K562 (cell line): Measurements from ENCODE around the gene VEGFC. TPM values are rescaled to one million over a fixed set of nuclear protein-coding genes. Genes with fewer than 3 reads are reported as not detected.

ENCODE experiments used
- HBP1 ChIP-seq: fragments of 450-650 bp; formaldehyde crosslinking; IDR thresholded peaks from 2 replicates; pipeline ENCODE4 v1.4.0; 2022; ENCODE audit warnings: missing genetic modification characterization
- MTA1 ChIP-seq: fragments of 450-650 bp; IDR thresholded peaks from 2 replicates; pipeline ENCODE4 v1.6.1; 2017; ENCODE audit warnings: borderline replicate concordance
- SMAD3 ChIP-seq: fragments of 450-650 bp; formaldehyde crosslinking; conservative IDR thresholded peaks from 2 replicates; pipeline ENCODE4 v1.4.0; 2020; ENCODE audit warnings: mild to moderate bottlenecking
- ZBTB11 ChIP-seq, 3 experiments: fragments of 200-800 bp in 1 of 3; fragments of 250-450 bp in 1 of 3; fragments of 450-650 bp in 1 of 3; sonication (Bioruptor Pico) in 1 of 3; sonication (Bioruptor generic) in 1 of 3; formaldehyde crosslinking in 1 of 3; IDR thresholded peaks; 2 replicates each; pipeline versions ENCODE4 v1.6.1 to v1.8.0; 2016 to 2022; ENCODE audit warnings: mild to moderate bottlenecking in 2 of 3, missing genetic modification characterization in 2 of 3, missing compliant biosample characterization in 1 of 3, moderate library complexity in 1 of 3
- ZBTB49 ChIP-seq: sonication (generic); formaldehyde crosslinking; IDR thresholded peaks from 2 replicates; pipeline ENCODE4 v1.8.0; 2022; ENCODE audit warnings: missing genetic modification reagents, mild to moderate bottlenecking, borderline replicate concordance
- ZNF175 ChIP-seq: fragments of 200-800 bp; sonication (Bioruptor generic); IDR thresholded peaks from 2 replicates; pipeline ENCODE4 v1.6.1; 2016; ENCODE audit warnings: low read depth, mild to moderate bottlenecking, missing genetic modification characterization, missing compliant biosample characterization
- ZNF592 ChIP-seq: fragments of 450-650 bp; IDR thresholded peaks from 2 replicates; pipeline ENCODE4 v1.6.1; 2017; ENCODE audit warnings: antibody characterized with exemption, mild to moderate bottlenecking
- ZNF764 ChIP-seq: fragments of 250-450 bp; sonication (Bioruptor Pico); IDR thresholded peaks from 2 replicates; pipeline ENCODE4 v1.4.0; 2020; ENCODE audit warnings: low read depth, mild to moderate bottlenecking, moderate library complexity
- ZNF79 ChIP-seq: fragments of 250-450 bp; sonication (Bioruptor Pico); IDR thresholded peaks from 2 replicates; pipeline ENCODE4 v1.4.0; 2020; ENCODE audit warnings: low read depth, mild to moderate bottlenecking, moderate library complexity
- polyA plus RNA-seq, 8 experiments: library from polyadenylated mRNA; depleted of rRNA in 4 of 8; stranded (reverse) in 5 of 8; unstranded in 3 of 8; fragments of >200 nt; fragmentation: Nextera tagmentation in 2 of 8; fragmentation: Illumina TruSeq in 1 of 8; extraction: Ambion mirVana in 2 of 8; extraction: Trizol in 1 of 8; gene quantifications; 2 replicates each; pipeline versions ENCODE4 v1.2.1 to v1.2.3, GENCODE V29; 2011 to 2014; ENCODE audit warnings: inconsistent platforms in 1 of 8, missing spikeins in 1 of 8
- total RNA-seq, 7 experiments: library from RNA; depleted of rRNA in 6 of 7; stranded (reverse); fragments of >200 nt in 6 of 7; fragmentation: Illumina TruSeq in 2 of 7; extraction: Trizol in 2 of 7; gene quantifications; 2 replicates each; pipeline versions ENCODE4 v1.2.1 to v1.2.3, GENCODE V29; 2011 to 2021; ENCODE audit warnings: low replicate concordance in 1 of 7

VEGFC gene
- total and polyA plus RNA-seq, 9 of the 15 experiments (the other 6 are each of a cell fraction or from before 2014, with no cell fraction given): not detected

GRCh38 chr4:176782794-176783193 lies 9.9 kb downstream of the VEGFC start (continued):
- no peak for TF ChIP-seq ZBTB11 (CRISPR knock-in tag; IDR thresholded peaks at IDR 0.05)
- TF ChIP-seq ZNF592: no peak
- TF ChIP-seq ZBTB49: no peak
- TF ChIP-seq MTA1: no peak
- TF ChIP-seq ZNF79: no peak
- TF ChIP-seq SMAD3 (CRISPR knock-in tag): no peak
- no peak for TF ChIP-seq ZNF764
- TF ChIP-seq ZNF175: no peak
- TF ChIP-seq HBP1 (CRISPR knock-in tag): no peak
